BLaER1 (cell line): ENCODE measurements around the gene ELMOD3.
A peak's percentile ranks its signal among the peaks of the same experiment; 100 is the strongest.
"Not testable (repeated sequence)": the region's sequence is repeated elsewhere in the genome, so short reads cannot be mapped to it uniquely, and the experiment has no call there.

Experiments used
- H3K27ac ChIP-seq: shearing (Covaris generic); formaldehyde crosslinking; 2 replicates; pipeline ENCODE4 v1.8.1; 2022
- H3K27me3 ChIP-seq: shearing (Covaris generic); formaldehyde crosslinking; 2 replicates; pipeline ENCODE4 v1.8.1; 2022
- H3K36me3 ChIP-seq: shearing (Covaris generic); formaldehyde crosslinking; 2 replicates; pipeline ENCODE4 v1.8.1; 2022
- H3K4me1 ChIP-seq: shearing (Covaris generic); formaldehyde crosslinking; 2 replicates; pipeline ENCODE4 v1.8.1; 2022
- H3K4me2 ChIP-seq: shearing (Covaris generic); formaldehyde crosslinking; 2 replicates; pipeline ENCODE4 v1.8.1; 2022
- H3K4me3 ChIP-seq: shearing (Covaris generic); formaldehyde crosslinking; 2 replicates; pipeline ENCODE4 v1.8.1; 2022
- H3K9ac ChIP-seq: shearing (Covaris generic); formaldehyde crosslinking; 2 replicates; pipeline ENCODE4 v1.8.1; 2022
- H3K9me3 ChIP-seq: shearing (Covaris generic); formaldehyde crosslinking; 2 replicates; pipeline ENCODE4 v1.8.1; 2022
- H4K20me1 ChIP-seq: shearing (Covaris generic); formaldehyde crosslinking; 2 replicates; pipeline ENCODE4 v1.8.1; 2022
- Cebpa-rat ChIP-seq: shearing (Covaris generic); IDR thresholded peaks from 2 replicates; pipeline ENCODE4 v1.8.1; 2022

Gene ELMOD3

DNA sequence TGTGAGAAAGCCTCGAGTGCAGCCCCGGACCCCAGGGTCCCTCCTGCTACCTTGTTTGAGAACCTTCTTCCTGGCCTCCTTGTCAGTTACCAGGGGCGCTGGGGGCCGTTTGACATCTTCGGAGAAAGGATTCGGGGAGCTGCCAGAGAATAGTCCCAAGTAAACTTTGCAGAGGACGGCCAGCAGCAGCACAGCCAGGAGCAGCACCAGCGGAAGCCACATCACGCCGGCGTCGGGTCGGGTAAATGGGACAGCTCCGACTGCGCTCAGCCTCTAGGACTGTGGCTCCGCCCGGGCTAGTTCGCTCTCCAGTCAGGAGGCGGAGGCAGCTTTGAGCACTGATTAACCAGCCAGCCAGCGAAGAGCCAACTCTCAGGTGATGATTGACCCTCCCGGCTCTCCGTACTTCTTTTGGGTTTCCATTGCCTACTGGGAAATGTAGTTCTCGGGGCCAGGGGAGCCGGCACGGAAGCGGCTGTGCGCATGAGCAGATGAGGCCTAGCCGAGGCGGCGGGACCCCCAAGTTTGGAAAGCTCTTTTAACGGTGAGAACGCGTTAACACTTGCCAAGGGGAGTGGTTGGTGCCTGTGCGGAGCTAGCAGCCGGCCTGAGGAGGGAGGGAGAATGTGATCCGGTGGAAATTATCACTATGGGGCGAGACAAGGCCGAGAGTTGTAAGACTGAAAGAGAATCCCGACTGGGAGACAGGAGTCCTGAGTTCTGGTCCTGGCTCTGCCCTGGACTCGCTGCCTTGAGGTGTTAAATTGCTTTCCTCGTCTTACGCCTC, at the start of gene ELMOD3, which contains the start of gene RETSAT:
TSS of gene ELMOD3 (plus strand) at position 484 of the 787 bp plus-strand sequence. CDS start 2,430 bp downstream, outside the sequence.
TSS of gene RETSAT (minus strand) at position 243 of the 787 bp plus-strand sequence. CDS start at position 222, 21 bp downstream.
- peaks cover 38% of the 10 kb centered on the region for H3K4me1 ChIP-seq
- no peaks in the 10 kb centered on the region for H3K9me3 ChIP-seq
- H3K27ac ChIP-seq: peak within 1 kb of the TSS; percentile 87
- no peaks in the 10 kb centered on the region for H4K20me1 ChIP-seq
- peak within 1 kb of the TSS; percentile 90 for H3K4me2 ChIP-seq
- H3K4me3 ChIP-seq: peak within 1 kb of the TSS; percentile 85
- H3K9ac ChIP-seq: peak within 1 kb of the TSS; percentile 94
- H3K36me3 ChIP-seq: peaks cover 60% of the 10 kb centered on the region
- H3K27me3 ChIP-seq: no peaks in the 10 kb centered on the region
- no peak for TF ChIP-seq Cebpa-rat

- Histone ChIP-seq H3K36me3 (no peaks in the 10 kb centered on the region), H3K9me3 (no peaks in the 10 kb centered on the region), H3K9ac (peak overlapping the region; percentile 69), H4K20me1 (no peaks in the 10 kb centered on the region), H3K27ac (peak overlapping the region; percentile 68), H3K4me3 (peak overlapping the region; percentile 54; the same call in 1 of the 2 replicates), H3K4me1 (peaks cover 65% of the 10 kb centered on the region), H3K4me2 (peak overlapping the region; percentile 79), H3K27me3 (no peaks in the 10 kb centered on the region)
- TF ChIP-seq Cebpa-rat: no peak
Observed at GRCh38 chr2:85307527-85307897, 47.1 kb upstream of the ELMOD3 start.

DNA sequence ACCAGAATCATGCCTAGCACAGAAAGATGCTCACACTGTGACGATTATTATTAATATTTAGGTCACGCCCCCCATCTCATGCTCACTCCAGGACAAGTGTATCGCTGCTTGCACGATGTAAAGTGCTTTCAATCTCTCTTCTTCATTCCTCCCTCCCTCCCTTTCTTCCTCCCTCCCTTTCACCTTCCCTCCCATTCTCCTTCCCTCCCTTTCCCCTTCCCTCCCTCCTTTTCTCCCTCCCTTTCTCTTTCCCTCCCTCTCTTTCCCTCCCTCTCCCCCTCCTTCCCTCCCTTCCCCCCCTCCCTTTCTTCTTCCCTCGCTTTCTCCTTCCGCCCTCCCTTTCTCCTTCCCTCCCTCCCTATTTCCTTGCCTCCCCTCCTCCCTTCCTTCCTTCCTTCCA, 46.4 kb upstream of the ELMOD3 start:
- H3K9me3 ChIP-seq: no peaks in the 10 kb centered on the region
- TF ChIP-seq Cebpa-rat: no peak
- H3K27me3 ChIP-seq: no peaks in the 10 kb centered on the region
- H3K4me2 ChIP-seq: peak overlapping the region; percentile 79
- no peak overlapping the region for H3K9ac ChIP-seq
- H4K20me1 ChIP-seq: no peaks in the 10 kb centered on the region
- no peak overlapping the region for H3K4me3 ChIP-seq
- peaks cover 65% of the 10 kb centered on the region for H3K4me1 ChIP-seq
- peaks cover 1% of the 10 kb centered on the region; the same call in 1 of the 2 replicates for H3K36me3 ChIP-seq
- H3K27ac ChIP-seq: no peak overlapping the region

DNA sequence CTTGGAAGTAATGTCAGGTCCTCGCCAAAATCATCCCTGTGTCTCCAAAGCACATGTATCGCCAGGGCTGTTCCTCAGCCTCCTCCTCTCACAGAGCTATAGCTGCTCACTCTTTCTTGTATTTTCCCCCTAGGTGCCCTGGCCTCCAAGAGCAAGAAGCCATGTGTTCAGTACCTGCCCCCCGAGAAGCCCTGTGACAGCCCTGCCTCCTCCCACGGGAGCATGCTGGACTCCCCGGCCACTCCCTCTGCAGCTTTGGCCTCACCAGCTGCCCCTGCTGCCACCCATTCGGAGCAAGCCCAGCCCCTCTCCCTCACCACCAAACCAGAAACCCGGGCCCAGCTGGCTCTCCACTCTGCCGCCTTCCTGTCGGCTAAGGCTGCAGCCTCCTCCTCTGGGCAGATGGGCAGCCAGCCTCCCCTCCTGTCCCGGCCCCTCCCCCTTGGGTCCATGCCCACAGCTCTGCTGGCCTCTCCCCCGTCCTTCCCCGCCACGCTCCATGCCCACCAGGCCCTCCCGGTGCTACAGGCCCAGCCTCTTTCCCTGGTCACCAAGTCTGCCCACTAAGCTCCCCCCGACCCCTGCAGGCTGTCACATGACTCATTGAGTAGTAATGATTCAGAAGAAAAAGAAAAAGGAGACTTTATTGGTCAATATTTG, 45.5 kb upstream of the ELMOD3 start:
- peaks cover 10% of the 10 kb centered on the region for H3K36me3 ChIP-seq
- H4K20me1 ChIP-seq: peaks cover 2% of the 10 kb centered on the region
- peak overlapping the region; percentile 79 for H3K4me2 ChIP-seq
- peak overlapping the region; percentile 68 for H3K27ac ChIP-seq
- H3K4me1 ChIP-seq: peaks cover 65% of the 10 kb centered on the region
- H3K27me3 ChIP-seq: no peaks in the 10 kb centered on the region
- no peaks in the 10 kb centered on the region for H3K9me3 ChIP-seq
- no peak overlapping the region for H3K4me3 ChIP-seq
- no peak for TF ChIP-seq Cebpa-rat
- peak overlapping the region; percentile 54 for H3K9ac ChIP-seq

- peak overlapping the region; percentile 79 for H3K4me2 ChIP-seq
- no peak overlapping the region for H3K4me3 ChIP-seq
- H3K9ac ChIP-seq: peak overlapping the region; percentile 54
- peak overlapping the region; percentile 68 for H3K27ac ChIP-seq
- H3K36me3 ChIP-seq: peaks cover 18% of the 10 kb centered on the region
- H3K9me3 ChIP-seq: no peaks in the 10 kb centered on the region
- H3K27me3 ChIP-seq: no peaks in the 10 kb centered on the region
- H4K20me1 ChIP-seq: peaks cover 10% of the 10 kb centered on the region
- H3K4me1 ChIP-seq: peaks cover 65% of the 10 kb centered on the region
- no peak for TF ChIP-seq Cebpa-rat
Observed at GRCh38 chr2:85309699-85310321, 44.8 kb upstream of the ELMOD3 start.

DNA sequence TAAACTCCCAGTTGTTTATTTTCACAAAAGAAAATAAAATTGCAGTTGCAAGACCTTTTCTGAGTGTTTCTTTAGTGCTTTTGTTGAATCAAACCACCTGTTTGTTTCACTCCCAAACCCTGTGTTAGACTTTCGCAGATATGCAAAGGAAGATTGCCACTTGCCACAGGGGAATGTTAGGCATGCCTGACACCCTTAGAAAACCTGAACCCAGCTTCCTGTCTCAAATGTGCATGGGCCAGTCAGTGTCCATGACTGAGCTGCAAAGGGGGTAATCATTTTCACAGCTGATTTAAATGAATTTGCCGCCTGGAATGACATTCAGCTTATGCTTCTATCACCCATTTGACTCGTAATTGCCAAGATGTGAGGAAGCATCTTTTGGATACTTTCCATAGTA, 44.2 kb upstream of the ELMOD3 start:
- Histone ChIP-seq H3K4me2 (peak overlapping the region; percentile 79), H3K36me3 (peaks cover 23% of the 10 kb centered on the region), H3K27me3 (no peaks in the 10 kb centered on the region), H3K27ac (peak overlapping the region; percentile 68; the same call in 1 of the 2 replicates), H3K9ac (no peak overlapping the region), H3K4me3 (no peak overlapping the region), H4K20me1 (peaks cover 15% of the 10 kb centered on the region), H3K9me3 (no peaks in the 10 kb centered on the region), H3K4me1 (peaks cover 65% of the 10 kb centered on the region)
- no peak for TF ChIP-seq Cebpa-rat

DNA sequence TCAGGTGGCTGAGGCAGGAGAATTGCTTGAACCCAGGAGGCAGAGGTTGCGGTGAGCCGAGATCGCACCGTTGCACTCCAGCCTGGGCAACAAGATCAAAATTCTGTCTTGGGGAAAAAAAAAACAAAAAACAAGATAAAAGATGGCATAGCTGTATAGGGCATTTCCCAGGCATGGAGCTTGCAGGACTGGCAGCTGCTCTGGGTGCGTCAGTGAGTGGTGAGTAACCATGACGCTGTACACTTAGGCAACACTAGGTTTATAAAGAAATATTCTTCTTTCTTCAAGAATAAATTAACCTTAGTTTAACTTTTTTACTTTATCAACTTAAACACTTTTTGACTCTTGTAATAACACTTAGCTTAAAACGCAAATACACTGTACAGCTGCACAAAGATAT, 42.2 kb upstream of the ELMOD3 start:
- peaks cover 42% of the 10 kb centered on the region for H3K36me3 ChIP-seq
- H3K9me3 ChIP-seq: no peaks in the 10 kb centered on the region
- no peak overlapping the region for H3K27ac ChIP-seq
- no peak overlapping the region for H3K4me2 ChIP-seq
- H3K4me1 ChIP-seq: peaks cover 46% of the 10 kb centered on the region
- H3K9ac ChIP-seq: no peak overlapping the region
- H4K20me1 ChIP-seq: peaks cover 28% of the 10 kb centered on the region
- H3K27me3 ChIP-seq: no peaks in the 10 kb centered on the region
- TF ChIP-seq Cebpa-rat: no peak
- no peak overlapping the region for H3K4me3 ChIP-seq

GRCh38 chr2:85314884-85315242, 39.7 kb upstream of the ELMOD3 start:
- Histone ChIP-seq H3K27me3 (no peaks in the 10 kb centered on the region), H3K4me3 (no peak overlapping the region), H3K4me2 (no peak overlapping the region), H3K4me1 (peaks cover 23% of the 10 kb centered on the region), H3K9me3 (no peaks in the 10 kb centered on the region), H3K27ac (no peak overlapping the region), H4K20me1 (peaks cover 53% of the 10 kb centered on the region), H3K9ac (no peak overlapping the region), H3K36me3 (peaks cover 67% of the 10 kb centered on the region)
- TF ChIP-seq Cebpa-rat: no peak

DNA sequence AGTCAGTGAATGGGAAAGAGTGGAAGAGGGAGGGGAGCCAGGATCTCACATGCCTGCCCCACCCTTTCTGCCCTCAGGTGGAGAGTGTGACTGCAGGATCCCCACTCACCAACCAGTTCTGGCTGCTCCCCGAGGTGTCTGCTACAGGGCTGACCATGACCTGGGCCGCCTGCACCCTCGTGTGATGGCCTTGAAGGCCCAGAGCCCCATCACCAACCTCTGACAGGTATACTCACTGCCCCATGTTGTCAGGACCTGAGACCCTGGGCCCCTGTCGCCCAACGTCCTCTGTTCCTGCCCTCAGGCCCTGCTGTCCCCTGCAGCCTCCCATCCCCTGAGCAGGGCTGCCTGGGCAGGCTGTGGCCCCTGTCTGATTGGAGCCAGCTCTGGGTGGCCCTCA, 38.6 kb upstream of the ELMOD3 start:
- Histone ChIP-seq H3K36me3 (peaks cover 77% of the 10 kb centered on the region), H3K4me1 (peaks cover 13% of the 10 kb centered on the region), H4K20me1 (peaks cover 63% of the 10 kb centered on the region)
- H3K9ac ChIP-seq, H3K9me3 ChIP-seq, H3K27me3 ChIP-seq, H3K4me3 ChIP-seq, H3K27ac ChIP-seq, H3K4me2 ChIP-seq: not testable (repeated sequence)
